IPS-18c (cell line): ENCODE measurements around the gene CDC45.

Experiments used
- H3K4me3 ChIP-seq: 2 replicates; pipeline ENCODE4 v1.7.0; 2013; ENCODE audit warnings: low read depth, mild to moderate bottlenecking, low read length, moderate library complexity; ENCODE audit not compliant: insufficient read depth
- H3K9me3 ChIP-seq: one replicate; pipeline ENCODE4 v1.6.1; 2013; ENCODE audit warnings: mild to moderate bottlenecking, low read length, moderate library complexity; ENCODE audit not compliant: control insufficient read depth, insufficient read depth

Gene CDC45

DNA sequence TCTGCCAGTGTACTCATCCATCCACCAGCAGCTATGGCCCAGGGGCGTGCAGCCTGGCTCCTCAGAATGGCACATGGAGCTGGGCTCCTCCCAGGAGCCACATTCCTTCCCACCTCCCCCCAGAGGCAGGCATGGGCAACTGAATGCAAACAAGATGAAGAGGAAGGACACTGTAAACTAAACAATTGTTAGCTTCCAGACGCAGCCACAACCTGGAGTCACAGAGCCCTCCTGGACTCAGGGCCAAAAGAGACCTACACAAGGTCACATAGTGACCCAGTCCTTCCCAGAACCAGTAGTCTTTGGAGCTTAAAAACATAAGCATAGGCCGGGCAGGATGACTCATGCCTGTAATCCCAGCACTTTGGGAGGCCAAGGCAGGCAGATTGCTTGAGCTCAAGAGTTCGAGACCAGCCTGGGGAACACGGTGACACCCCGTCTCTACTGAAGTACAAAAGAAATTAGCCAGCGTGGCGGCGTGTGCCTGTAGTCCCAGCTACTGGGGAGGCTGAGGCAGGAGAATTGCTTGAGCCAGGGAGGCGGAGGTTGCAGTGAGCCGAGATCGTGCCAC, 75.2 kb downstream of the CDC45 start:
- H3K4me3 ChIP-seq = no peak overlapping the region
- H3K9me3 ChIP-seq = no peaks in the 10 kb centered on the region

DNA sequence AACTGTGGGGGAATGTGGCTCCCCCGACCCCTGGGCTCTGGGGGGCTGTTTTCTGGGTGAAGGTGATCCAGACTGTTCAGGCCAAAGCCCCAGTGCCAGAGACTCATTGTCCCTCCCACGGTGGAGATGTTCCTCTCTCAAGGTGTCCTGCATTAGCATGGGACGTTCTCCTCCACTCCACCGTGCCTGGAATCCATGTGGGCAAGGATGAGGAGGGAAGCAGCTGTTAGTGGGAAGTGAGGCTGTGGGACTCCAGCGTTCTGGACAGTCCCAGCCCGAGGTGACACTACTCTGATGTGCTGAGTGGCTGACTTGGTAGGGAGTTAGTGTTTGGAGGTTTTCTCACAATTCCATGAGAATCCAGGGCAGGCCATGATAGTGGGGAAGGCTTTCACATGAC, 75.9 kb downstream of the CDC45 start:
- H3K4me3 ChIP-seq = no peak overlapping the region
- H3K9me3 ChIP-seq = no peaks in the 10 kb centered on the region

DNA sequence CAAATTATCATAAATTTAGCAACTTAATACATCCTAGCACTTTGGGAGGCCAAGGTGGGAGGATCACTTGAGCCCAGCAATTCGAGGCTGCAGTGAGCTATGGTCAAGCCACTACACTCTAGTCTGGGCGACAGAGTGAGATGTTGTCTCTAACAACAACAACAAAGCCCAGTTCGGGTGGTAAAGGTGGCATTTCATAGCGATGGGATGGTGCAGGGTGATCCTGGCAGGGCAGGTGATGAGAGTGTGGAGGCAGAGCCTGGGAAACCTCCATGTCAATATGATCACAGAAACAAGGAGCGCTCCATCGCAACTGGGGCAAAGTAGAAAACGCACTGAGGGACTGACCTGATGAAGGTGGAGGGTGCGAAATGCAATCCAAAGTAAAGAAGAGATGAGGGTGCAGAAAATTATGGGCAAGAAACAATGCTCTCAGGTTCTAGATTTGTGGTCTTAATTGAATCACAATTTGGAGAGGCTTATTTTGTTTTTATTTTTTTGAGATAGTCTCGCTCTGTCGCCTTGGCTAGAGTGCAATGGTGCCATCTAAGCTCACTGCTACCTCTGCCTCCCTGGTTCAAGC, 77.3 kb downstream of the CDC45 start:
- no peak overlapping the region for H3K4me3 ChIP-seq
- no peaks in the 10 kb centered on the region for H3K9me3 ChIP-seq

DNA sequence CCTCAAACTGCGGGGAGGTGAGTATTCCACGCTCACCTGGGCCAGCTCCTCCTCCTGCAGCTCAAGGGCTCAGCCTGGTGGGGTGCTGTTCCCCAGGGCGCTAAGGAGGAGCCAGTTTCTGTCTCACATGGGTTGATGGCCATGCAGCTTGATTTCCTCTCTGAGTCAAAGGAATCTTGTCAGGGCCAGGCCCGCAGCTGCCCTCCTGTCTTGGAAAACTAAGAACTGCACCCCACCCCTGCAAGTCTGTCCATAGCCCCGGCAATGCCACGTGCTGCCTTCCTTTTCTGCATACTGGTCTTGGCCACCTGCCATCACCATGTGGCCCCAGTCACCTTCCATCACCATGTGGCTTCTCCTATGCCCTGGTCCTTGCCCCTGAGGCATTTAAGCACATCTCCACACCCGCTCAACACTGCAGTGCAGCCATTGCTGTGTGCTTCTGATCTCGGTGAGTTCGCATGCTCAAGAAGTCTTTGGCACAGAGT, 79.6 kb downstream of the CDC45 start:
- H3K9me3 ChIP-seq = no peaks in the 10 kb centered on the region
- H3K4me3 ChIP-seq = no peak overlapping the region

DNA sequence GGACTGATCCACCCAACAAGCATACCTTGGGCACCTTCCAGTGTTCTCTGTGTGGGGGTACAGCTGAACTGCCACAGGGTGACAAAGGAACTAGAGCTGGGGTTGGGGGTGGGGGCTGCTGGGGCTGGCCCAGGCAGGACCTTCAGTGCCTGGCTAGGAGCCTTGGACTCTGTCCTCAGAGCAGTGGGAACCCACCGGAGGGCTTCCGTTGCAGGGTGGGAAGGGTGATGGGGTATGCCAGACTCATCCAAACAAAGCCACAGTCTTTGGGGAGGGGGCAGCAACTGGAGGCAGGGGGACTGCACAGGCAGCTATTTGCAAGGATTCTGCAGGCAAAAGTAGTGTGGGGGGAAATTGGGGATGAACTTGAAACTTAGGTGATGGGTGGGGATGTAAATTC, 80.2 kb downstream of the CDC45 start:
- Histone ChIP-seq H3K9me3 (no peaks in the 10 kb centered on the region), H3K4me3 (no peak overlapping the region)

DNA sequence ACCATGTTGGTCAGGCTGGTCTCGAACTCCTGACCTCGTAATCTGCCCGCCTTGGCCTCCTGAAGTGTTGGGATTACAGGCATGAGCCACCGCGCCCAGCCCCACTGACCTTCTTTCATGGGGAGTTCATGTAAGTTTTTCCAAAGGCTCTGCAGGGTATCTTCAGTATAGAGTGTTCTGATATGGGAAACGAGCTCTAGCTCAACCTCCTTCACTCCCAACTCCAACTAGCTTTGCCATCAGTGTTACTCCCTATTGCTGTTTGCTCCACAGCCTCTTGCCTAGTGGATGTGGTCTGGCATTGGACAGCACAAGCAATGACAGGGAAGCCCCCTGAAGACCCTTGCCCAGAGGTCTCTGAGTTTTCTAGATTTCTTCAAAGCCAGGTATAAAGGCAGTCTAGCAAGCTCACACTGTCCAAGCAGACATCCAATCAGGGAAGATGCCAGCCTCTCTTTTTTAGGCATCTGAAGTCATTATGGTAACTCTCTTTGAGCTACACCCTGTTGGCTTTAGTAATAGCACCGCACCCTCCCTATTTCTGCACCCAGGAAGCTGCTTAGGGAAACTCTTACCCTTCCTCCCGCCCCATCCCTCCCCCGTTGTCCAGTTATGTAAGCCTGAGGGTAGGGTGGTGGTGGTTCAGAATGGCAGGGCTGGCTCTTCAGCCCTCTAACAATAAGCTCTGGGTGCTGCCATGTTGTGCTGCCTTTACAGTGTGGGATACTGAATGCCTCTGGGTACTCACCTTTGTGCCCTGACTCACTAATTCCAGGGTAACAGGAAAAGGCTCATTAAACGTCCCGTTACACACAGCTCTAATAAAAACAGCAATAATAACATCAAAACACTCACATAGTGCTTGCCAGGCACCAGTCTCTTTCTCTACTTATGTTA, 85.9 kb downstream of the CDC45 start:
- Histone ChIP-seq H3K9me3 (no peaks in the 10 kb centered on the region), H3K4me3 (no peak overlapping the region)

DNA sequence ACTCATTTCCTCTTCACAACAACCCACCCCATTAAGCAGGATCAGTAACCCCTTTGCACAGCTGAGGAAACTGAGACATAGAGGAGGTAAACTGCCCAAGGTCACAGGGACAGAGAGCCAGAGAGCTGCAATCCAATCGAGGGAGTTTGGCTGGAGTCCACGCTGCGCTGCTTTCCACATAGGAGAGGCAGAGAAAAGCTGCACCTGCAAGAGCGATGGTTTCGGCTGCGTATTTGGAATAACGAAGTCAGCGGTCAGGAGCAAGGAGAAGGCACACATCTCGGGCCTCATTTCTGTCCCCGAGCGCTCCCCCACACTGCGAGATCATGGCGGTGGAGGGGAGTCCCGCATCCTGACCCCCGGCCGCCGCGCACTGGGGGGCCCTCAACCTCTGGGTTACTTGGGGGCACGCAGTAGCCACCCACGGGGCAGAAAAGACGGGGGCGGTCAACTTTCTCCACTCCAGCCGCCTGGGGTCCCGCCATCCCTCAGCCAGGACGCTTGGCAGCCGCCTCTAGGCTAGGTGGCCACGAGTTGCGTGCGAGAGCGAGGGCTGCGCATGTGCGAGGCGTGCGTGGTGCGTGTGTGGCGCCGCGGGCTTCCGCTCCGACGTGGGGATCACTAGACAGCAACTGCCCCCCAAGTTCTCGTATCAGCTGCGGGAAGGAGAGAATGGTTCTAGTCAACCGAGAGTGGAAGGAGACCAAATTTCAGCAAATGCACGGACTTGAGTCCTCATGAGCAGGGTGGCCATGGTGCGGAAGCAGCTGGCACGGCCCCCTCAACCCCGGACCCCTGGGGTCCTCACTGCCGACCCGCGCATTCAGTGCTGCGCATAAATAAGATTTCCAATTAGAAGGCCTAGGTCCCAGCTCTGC, 86.8 kb downstream of the CDC45 start:
- Histone ChIP-seq H3K4me3 (no peak overlapping the region), H3K9me3 (no peaks in the 10 kb centered on the region)

DNA sequence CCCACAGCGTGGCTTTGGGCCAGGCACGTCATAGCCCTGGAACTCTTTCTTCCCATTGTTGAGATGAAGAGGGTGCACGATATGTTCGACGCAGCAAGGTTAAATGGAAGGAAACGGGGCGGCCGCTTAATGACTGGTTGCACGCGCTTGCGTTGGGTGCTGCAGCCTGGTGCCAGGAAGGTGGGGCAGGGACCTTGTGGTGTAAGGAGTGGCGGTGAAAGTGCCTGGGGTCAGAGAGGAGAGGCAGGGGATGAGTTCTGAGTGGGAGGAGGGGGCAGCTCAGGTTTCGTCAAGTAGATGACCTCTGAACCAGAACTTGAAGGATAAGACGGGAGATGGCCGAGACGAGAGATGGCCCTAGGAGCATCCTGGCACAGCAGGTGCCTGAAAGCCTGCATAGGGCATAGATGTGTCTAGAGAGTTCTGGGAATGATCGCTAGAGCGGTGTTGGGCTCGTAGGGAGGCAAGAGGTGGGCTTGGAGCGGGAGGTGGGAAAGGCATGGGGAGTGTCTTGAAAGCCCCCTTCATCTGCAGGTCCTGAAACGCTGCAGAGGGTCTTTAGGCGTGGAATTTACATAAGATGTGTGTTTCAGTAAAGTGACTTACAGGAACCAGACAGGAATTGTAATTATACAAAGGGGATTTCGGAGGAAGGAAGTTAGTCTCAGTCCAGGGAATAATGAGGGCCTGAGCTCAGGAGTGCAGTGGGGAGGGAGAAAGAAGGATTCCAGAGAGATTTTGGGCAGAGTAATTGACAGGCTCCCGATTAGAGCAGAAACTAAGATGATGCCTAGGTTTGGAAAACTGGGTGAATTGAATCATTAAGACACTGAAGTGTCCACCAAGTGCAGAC, 87.7 kb downstream of the CDC45 start:
- no peaks in the 10 kb centered on the region for H3K9me3 ChIP-seq
- H3K4me3 ChIP-seq = no peak overlapping the region

DNA sequence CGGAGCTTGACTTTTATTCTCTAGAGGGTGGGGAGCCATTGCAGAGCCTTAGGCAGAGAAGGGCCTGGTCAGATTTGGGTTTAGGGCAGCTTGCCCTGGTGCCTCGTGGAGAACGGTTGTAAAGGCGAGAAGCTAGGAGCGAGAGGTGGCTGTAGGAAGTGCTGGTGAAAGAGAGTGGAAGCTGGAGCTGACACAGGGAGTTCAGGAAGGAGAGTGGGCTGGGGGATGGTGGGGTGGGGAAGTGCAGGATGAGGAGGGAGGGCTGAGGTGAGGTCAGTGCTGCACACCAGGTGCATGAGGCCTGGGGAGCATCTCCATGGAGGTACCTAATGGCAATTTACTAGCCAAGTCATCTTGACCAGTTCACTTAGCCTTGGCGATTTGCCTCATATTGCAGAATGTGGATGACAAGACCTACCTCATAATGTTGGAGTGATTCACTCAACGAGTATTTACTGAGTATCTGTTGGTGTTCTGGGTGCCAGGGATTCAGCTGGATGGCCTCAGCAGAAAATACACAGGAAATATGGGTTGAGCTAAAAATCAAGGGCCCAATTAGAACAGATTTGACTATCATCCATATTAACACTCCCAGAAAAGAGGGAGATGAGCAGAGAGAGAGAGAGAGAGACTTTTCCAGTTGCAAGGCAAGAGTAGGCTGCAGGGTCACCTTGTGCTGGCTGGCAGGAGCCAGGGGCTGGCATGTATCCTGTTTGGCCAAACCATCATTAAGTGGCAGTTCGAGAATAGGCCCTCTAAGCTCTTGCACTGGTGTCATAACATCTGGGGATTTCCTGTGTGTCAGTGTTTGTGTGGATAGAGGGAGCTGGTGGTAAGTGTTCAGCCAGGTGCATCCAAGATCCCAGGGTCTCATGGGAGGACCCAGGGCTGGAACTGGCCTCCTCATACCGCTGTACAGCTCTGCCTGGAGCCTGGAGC, 88.9 kb downstream of the CDC45 start:
- Histone ChIP-seq H3K4me3 (no peak overlapping the region), H3K9me3 (no peaks in the 10 kb centered on the region)

DNA sequence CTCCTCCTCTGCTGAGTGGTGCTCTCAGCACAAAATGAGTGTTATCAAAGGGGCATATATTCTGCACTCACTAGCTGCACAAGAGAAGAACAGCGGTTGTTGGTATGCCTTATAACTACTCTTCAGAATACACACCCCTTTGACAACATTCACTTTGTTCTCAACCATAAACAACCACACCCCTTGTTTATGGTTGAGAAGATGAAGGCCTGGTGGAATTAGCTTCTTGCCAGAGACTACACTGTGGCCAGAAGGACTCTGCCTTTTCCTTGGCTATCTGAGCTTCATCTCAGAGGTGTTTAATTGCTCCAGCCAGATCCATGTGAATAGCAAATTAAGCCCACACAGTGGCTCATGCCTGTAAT, 89.5 kb downstream of the CDC45 start:
- H3K4me3 ChIP-seq = no peak overlapping the region
- H3K9me3 ChIP-seq = no peaks in the 10 kb centered on the region

DNA sequence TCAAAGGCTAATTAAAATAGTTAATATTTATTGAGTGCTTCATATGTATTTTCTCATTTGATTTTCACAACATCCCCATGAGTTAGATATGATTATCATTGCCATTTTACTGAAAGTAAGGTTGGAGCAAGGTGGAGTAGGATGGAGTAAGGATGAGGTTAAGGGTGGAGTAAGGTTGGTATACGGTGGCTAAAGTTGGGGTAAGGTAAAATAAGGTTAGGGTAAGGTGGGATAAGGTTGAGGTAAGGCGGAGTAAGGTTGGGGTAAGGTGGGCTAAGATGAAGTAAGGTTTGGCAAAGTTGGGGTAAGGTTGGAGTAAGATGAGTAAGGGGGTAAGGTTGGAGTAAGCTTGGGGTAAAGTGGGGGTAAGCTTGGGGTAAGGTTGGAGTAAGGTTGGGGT, 90.3 kb downstream of the CDC45 start:
- H3K9me3 ChIP-seq = no peaks in the 10 kb centered on the region
- no peak overlapping the region for H3K4me3 ChIP-seq
